HCT116 (cell line): ENCODE measurements around the gene ZNF691. TPM values are rescaled to one million over a fixed set of nuclear protein-coding genes. Genes with fewer than 3 reads are reported as not detected.

Experiments
- ATAC-seq: fragments of 200-7000 bp; cut with Tn5 transposase; 2 replicates; pipeline ENCODE4 v1.9.1; 2020; ENCODE audit warnings: mild to moderate bottlenecking, moderate library complexity
- BruUV-seq: library from RNA; stranded (reverse); fragments of 400-500 nt; replicated peaks from 2 replicates; lab custom pipeline; 2021; lab: Mats Ljungman, UMichigan
- CTCF ChIA-PET: fragments of 300-600 bp; sonication (Branson Sonifier 250); formaldehyde crosslinking; loops from one replicate; lab custom pipeline; 2021; ENCODE audit warnings: antibody characterized with exemption; lab: Charles Lee
- POLR2A ChIA-PET: fragments of 300-600, 350-600 bp; sonication (Branson Sonifier 250); formaldehyde crosslinking; loops from one replicate; lab custom pipeline; 2021; ENCODE audit warnings: antibody characterized with exemption; lab: Charles Lee
- RAD21 ChIA-PET, 2 experiments: fragments of 300-600 bp; sonication (Branson Sonifier 250); formaldehyde crosslinking; loops; one replicate each; lab custom pipeline; 2023; ENCODE audit warnings: low total read pairs in 2 of 2; ENCODE audit not compliant: uncharacterized antibody in 2 of 2, unreplicated experiment in 2 of 2, low non-redundant PET in 1 of 2; lab: Charles Lee
- DNase-seq: peaks from one replicate; pipeline ENCODE4 v3.0.0-alpha.2; 2010; ENCODE audit warnings: low read depth, low spot score
- H2AFZ ChIP-seq: fragments of 200-600 bp; shearing (Covaris generic), sonication (generic); 2 replicates; pipeline ENCODE4 v1.6.1; 2017; ENCODE audit warnings: low read depth, mixed run types, mixed read lengths, antibody characterized with exemption, low read length; ENCODE audit not compliant: poor library complexity, severe bottlenecking
- H3K27ac ChIP-seq: 2 replicates; pipeline ENCODE4 v1.5.1; 2012; ENCODE audit warnings: low read depth, low read length
- H3K27me3 ChIP-seq: fragments of 200-600 bp; sonication (generic); 2 replicates; pipeline ENCODE4 v1.6.1; 2016; ENCODE audit warnings: mixed run types, low read length, mixed read lengths; ENCODE audit not compliant: insufficient read depth
- H3K36me3 ChIP-seq, 2 experiments: fragments of 200-500 bp in 1 of 2; fragments of 200-600 bp in 1 of 2; sonication (Bioruptor generic) in 1 of 2; sonication (generic) in 1 of 2; 2 replicates each; pipeline versions ENCODE4 v1.5.1 to v1.6.1; 2014 to 2016; ENCODE audit warnings: low read length in 2 of 2, inconsistent platforms in 1 of 2, mixed read lengths in 1 of 2, mixed run types in 1 of 2; ENCODE audit not compliant: insufficient read depth in 2 of 2, control insufficient read depth in 1 of 2
- H3K4me1 ChIP-seq, 2 experiments: fragments of 200-600 bp in 1 of 2; sonication (generic) in 1 of 2; 2 replicates each; pipeline versions ENCODE4 v1.5.1 to v1.6.1; 2012 to 2017; ENCODE audit warnings: low read length in 2 of 2, inconsistent platforms in 1 of 2, mild to moderate bottlenecking in 1 of 2, mixed read lengths in 1 of 2, mixed run types in 1 of 2, moderate library complexity in 1 of 2; ENCODE audit not compliant: insufficient read depth in 2 of 2, control insufficient read depth in 1 of 2
- H3K4me2 ChIP-seq: fragments of 200-600 bp; sonication (generic); 2 replicates; pipeline ENCODE4 v1.6.1; 2017; ENCODE audit warnings: mixed run types, low read length, mixed read lengths
- H3K4me3 ChIP-seq, 2 experiments: fragments of 200-600 bp in 1 of 2; sonication (generic) in 1 of 2; replicated peaks in 1 of 2; 2 replicates each; pipeline ENCODE4 v1.5.1; 2011 to 2016; ENCODE audit warnings: low read length in 2 of 2, control low read depth in 1 of 2, low read depth in 1 of 2, mild to moderate bottlenecking in 1 of 2, mixed read lengths in 1 of 2, mixed run types in 1 of 2
- H3K79me2 ChIP-seq: fragments of 200-600 bp; sonication (generic); 2 replicates; pipeline ENCODE4 v1.6.1; 2017; ENCODE audit warnings: mild to moderate bottlenecking, mixed run types, low read length, moderate library complexity, mixed read lengths; ENCODE audit not compliant: insufficient read depth
- H3K9ac ChIP-seq: fragments of 200-600 bp; sonication (generic); 2 replicates; pipeline ENCODE4 v1.6.1; 2016; ENCODE audit warnings: low read length, mixed read lengths
- H3K9me2 ChIP-seq: fragments of 200-600 bp; sonication (generic), shearing (Covaris generic); 2 replicates; pipeline ENCODE4 v1.6.1; 2017; ENCODE audit warnings: mixed run types, mild to moderate bottlenecking, moderate library complexity; ENCODE audit not compliant: insufficient read depth
- H3K9me3 ChIP-seq, 2 experiments: fragments of 200-500 bp in 1 of 2; fragments of 200-600 bp in 1 of 2; sonication (Bioruptor generic) in 1 of 2; sonication (generic) in 1 of 2; 2 replicates each; pipeline ENCODE4 v1.6.1; 2014 to 2017; ENCODE audit warnings: low read length in 2 of 2, mixed read lengths in 2 of 2, inconsistent platforms in 1 of 2, low read depth in 1 of 2, mild to moderate bottlenecking in 1 of 2, mixed run types in 1 of 2, moderate library complexity in 1 of 2; ENCODE audit not compliant: control insufficient read depth in 1 of 2, insufficient read depth in 1 of 2
- H4K20me1 ChIP-seq: fragments of 200-600 bp; sonication (generic), shearing (Covaris generic); 2 replicates; pipeline ENCODE4 v1.6.1; 2017; ENCODE audit warnings: mixed run types, mild to moderate bottlenecking, moderate library complexity; ENCODE audit not compliant: insufficient read depth
- ATF3 ChIP-seq: IDR thresholded peaks from 2 replicates; pipeline ENCODE4 v1.6.1; 2012
- CBX3 ChIP-seq: IDR thresholded peaks from 2 replicates; pipeline ENCODE4 v1.6.1; 2012; ENCODE audit warnings: low read depth
- EGR1 ChIP-seq: IDR thresholded peaks from 2 replicates; pipeline ENCODE4 v1.6.1; 2012; ENCODE audit warnings: low read depth
- ELF1 ChIP-seq: IDR thresholded peaks from 2 replicates; pipeline ENCODE4 v1.6.1; 2012; ENCODE audit warnings: low read depth, borderline replicate concordance
- EZH2 ChIP-seq: fragments of 200-600 bp; sonication (generic); IDR thresholded peaks from 2 replicates; pipeline ENCODE4 v1.6.1; 2017; ENCODE audit warnings: antibody characterized with exemption, mixed run types
- FOSL1 ChIP-seq: IDR thresholded peaks from 2 replicates; pipeline ENCODE4 v1.6.1; 2012; ENCODE audit warnings: low read depth
- JUND ChIP-seq: IDR thresholded peaks from 2 replicates; pipeline ENCODE4 v1.6.1; 2012
- MAX ChIP-seq: IDR thresholded peaks from 2 replicates; pipeline ENCODE4 v1.6.1; 2012
- RAD21 ChIP-seq: IDR thresholded peaks from 2 replicates; pipeline ENCODE4 v1.6.1; 2012; ENCODE audit warnings: low read depth, mild to moderate bottlenecking
- SIN3A ChIP-seq: IDR thresholded peaks from 2 replicates; pipeline ENCODE4 v1.6.1; 2012; ENCODE audit warnings: low read depth
- SP1 ChIP-seq: IDR thresholded peaks from 2 replicates; pipeline ENCODE4 v1.6.1; 2012; ENCODE audit warnings: low read depth
- YY1 ChIP-seq: IDR thresholded peaks from 2 replicates; pipeline ENCODE4 v1.6.1; 2011; ENCODE audit warnings: low read length, low read depth, moderate library complexity, mild to moderate bottlenecking; ENCODE audit not compliant: insufficient replicate concordance; ENCODE audit errors: extremely low read depth
- ZFX ChIP-seq: fragments of 450-650 bp; IDR thresholded peaks from 2 replicates; pipeline ENCODE4 v1.6.1; 2017
- ZNF274 ChIP-seq: fragments of 200-500 bp; sonication (Bioruptor generic); IDR thresholded peaks from 2 replicates; pipeline ENCODE4 v1.6.1; 2014; ENCODE audit warnings: mild to moderate bottlenecking, low read depth, low read length, inconsistent platforms
- intact Hi-C: fragments of 100-400 bp; cut with micrococcal nuclease; formaldehyde crosslinking; loops from 2 replicates; pipeline ENCODE4 v1.10.0; 2022
- total RNA-seq: library from RNA; stranded (reverse); gene quantifications from one replicate; pipeline ENCODE4 v1.2.1, GENCODE V29; 2021; ENCODE audit not compliant: unreplicated experiment

The ZNF691 gene
- total RNA-seq, 1 experiment from 2014 or later, result 11.1 TPM

GRCh38 chr1:42835422-42835821 lies 11.0 kb upstream of the ZNF691 start:
- Histone ChIP-seq H3K9ac (no peak overlapping the region), H2AFZ (no peak overlapping the region), H3K9me3 (no peaks in the 10 kb centered on the region), H3K79me2 (no peaks in the 10 kb centered on the region), H3K4me1 (no peaks in the 10 kb centered on the region), H3K4me3 (no peak overlapping the region), H3K27ac (no peak overlapping the region), H3K27me3 (no peaks in the 10 kb centered on the region), H3K4me2 (no peak overlapping the region), H3K9me2 (no peaks in the 10 kb centered on the region), H4K20me1 (no peaks in the 10 kb centered on the region), H3K36me3 (no peaks in the 10 kb centered on the region)
- no peak for DNase-seq
- no TSS peak for BruUV-seq
- TF ChIP-seq ATF3, result no peak
- no peak for TF ChIP-seq RAD21
- TF ChIP-seq ZFX, result no peak
- no peak for TF ChIP-seq MAX
- TF ChIP-seq CBX3, result no peak
- no peak for TF ChIP-seq ELF1
- no peak for TF ChIP-seq EGR1
- no peak for TF ChIP-seq SIN3A
- TF ChIP-seq ZNF274, result no peak
- no peak for TF ChIP-seq FOSL1
- no peak for TF ChIP-seq YY1
- no peak for ATAC-seq
- ChIA-PET RAD21 (no interaction called here), POLR2A (no interaction called here), CTCF (no interaction called here)
- intact Hi-C loops, result no loop called here

GRCh38 chr1:42837709-42838108 lies 8.7 kb upstream of the ZNF691 start:
- no TSS peak for BruUV-seq
- Histone ChIP-seq H3K79me2 (no peaks in the 10 kb centered on the region), H3K9me3 (no peaks in the 10 kb centered on the region), H3K4me2 (no peak overlapping the region), H3K27me3 (no peaks in the 10 kb centered on the region), H4K20me1 (no peaks in the 10 kb centered on the region), H2AFZ (no peak overlapping the region), H3K4me1 (no peaks in the 10 kb centered on the region), H3K36me3 (no peaks in the 10 kb centered on the region), H3K9me2 (no peaks in the 10 kb centered on the region), H3K27ac (no peak overlapping the region), H3K9ac (no peak overlapping the region), H3K4me3 (no peak overlapping the region)
- intact Hi-C loops, result no loop called here
- ATAC-seq (no peak), DNase-seq (no peak)
- POLR2A ChIA-PET, result no interaction called here
- TF ChIP-seq ELF1 (no peak), EZH2 (no peak), YY1 (no peak), JUND (no peak), SP1 (no peak), FOSL1 (no peak)
- CTCF ChIA-PET, result interaction anchor here (1.3 kb wide), 1 partner anchor 9 kb away, joined by 7 read pairs; the partner anchor contains the start of gene ZNF691
- RAD21 ChIA-PET, result no interaction called here
